GM20000 (cell line): ENCODE measurements around the gene ZNF23.
A peak's percentile ranks its signal among the peaks of the same experiment; 100 is the strongest.

Experiments used
- DNase-seq: peaks from one replicate; pipeline ENCODE4 v3.0.0; 2012; ENCODE audit warnings: low spot score
- CTCF ChIP-seq: IDR thresholded peaks from 2 replicates; pipeline ENCODE4 v1.5.1; 2012; ENCODE audit warnings: mild to moderate bottlenecking, control low read depth; ENCODE audit errors: extremely low read depth, missing control alignments

The ZNF23 gene

GRCh38 chr16:71472051-71472450 lies 10.0 kb upstream of the ZNF23 start:
- no peak for TF ChIP-seq CTCF
- no peak for DNase-seq

GRCh38 chr16:71467810-71468209 lies 5.8 kb upstream of the ZNF23 start:
- DNase-seq = peak; percentile 42
- no peak for TF ChIP-seq CTCF

- DNase-seq = no peak
- TF ChIP-seq CTCF = no peak
Observed at GRCh38 chr16:71464231-71464630, 2.2 kb upstream of the ZNF23 start.

GRCh38 chr16:71460941-71461340 lies 1.1 kb downstream of the ZNF23 start:
- TF ChIP-seq CTCF = no peak
- DNase-seq = no peak

- DNase-seq = no peak
- no peak for TF ChIP-seq CTCF
Observed at GRCh38 chr16:71460236-71460635, 1.8 kb downstream of the ZNF23 start.

GRCh38 chr16:71459510-71459909 lies 2.5 kb downstream of the ZNF23 start:
- TF ChIP-seq CTCF = no peak
- no peak for DNase-seq

GRCh38 chr16:71456801-71457200 lies 5.2 kb downstream of the ZNF23 start:
- no peak for TF ChIP-seq CTCF

More at GRCh38 chr16:71456801-71457200, 5.2 kb downstream of the ZNF23 start:
- DNase-seq = no peak
